Breast epithelium (tissue), 4 donors: ENCODE results near the gene ADCY5. TPM values are rescaled to one million over a fixed set of nuclear protein-coding genes. Genes with fewer than 3 reads are reported as not detected.

Experiments
- DNase-seq, 2 donors: peaks; one replicate each; pipeline ENCODE4 v3.0.0-alpha.2; 2019; ENCODE audit warnings: low spot score in 2 of 2
- H3K27ac ChIP-seq, 2 donors: fragments of 200-600 bp; sonication (generic) in 1 of 2; one replicate each; pipeline ENCODE4 v1.5.1; 2016 to 2019; ENCODE audit warnings: mild to moderate bottlenecking in 1 of 2
- H3K27me3 ChIP-seq, 2 donors: fragments of 200-600 bp; sonication (generic) in 1 of 2; one replicate each; pipeline versions ENCODE4 v1.5.1 to v1.6.0; 2017 to 2019; ENCODE audit warnings: control low read depth in 1 of 2, mild to moderate bottlenecking in 1 of 2
- H3K36me3 ChIP-seq: fragments of 200-600 bp; one replicate; pipeline ENCODE4 v1.5.1; 2019
- H3K4me1 ChIP-seq, 2 donors: fragments of 200-600 bp; sonication (generic); one replicate each; pipeline ENCODE4 v1.5.1; 2016 to 2019; ENCODE audit warnings: control low read depth in 1 of 2
- H3K4me3 ChIP-seq, 3 donors: fragments of 200-600 bp; sonication (generic); 1 replicate in 2 of 3; 2 replicates in 1 of 3; pipeline ENCODE4 v1.5.1; 2016 to 2019; ENCODE audit warnings: mild to moderate bottlenecking in 3 of 3, moderate library complexity in 2 of 3
- H3K9me3 ChIP-seq, 2 donors: fragments of 200-600 bp; sonication (generic) in 1 of 2; one replicate each; pipeline ENCODE4 v1.5.1; 2016 to 2019; ENCODE audit warnings: control low read depth in 1 of 2
- POLR2A ChIP-seq: fragments of 450-650 bp; IDR thresholded peaks from one replicate; pipeline ENCODE4 v1.6.1; 2016; ENCODE audit warnings: antibody characterized with exemption, mild to moderate bottlenecking, moderate library complexity
- POLR2AphosphoS5 ChIP-seq, 3 donors: sonication (generic); formaldehyde crosslinking; IDR thresholded peaks; one replicate each; pipeline ENCODE4 v1.6.1; 2017; ENCODE audit warnings: antibody characterized with exemption in 3 of 3
- intact Hi-C: fragments of 100-400 bp; cut with DNase I; formaldehyde crosslinking; loops from one replicate; pipeline ENCODE4 v1.15.1; 2023; ENCODE audit warnings: low total_unique reads
- total RNA-seq, 3 donors: library from RNA; depleted of rRNA; stranded (reverse); fragments of >200 nt; gene quantifications; one replicate each; pipeline ENCODE4 v1.1.0, GENCODE V29; 2016
- TF ChIP-seq, protein P1 (sequence below), 3 donors: fragments of 450-650 bp; IDR thresholded peaks; one replicate each; pipeline ENCODE4 v1.5.1; 2016 to 2017; ENCODE audit warnings: antibody characterized with exemption in 3 of 3, mild to moderate bottlenecking in 3 of 3, moderate library complexity in 3 of 3

The ADCY5 gene
- total RNA-seq, 3 donors from 2014 or later: 10.1 to 32.5 (median 11.5) TPM

DNA sequence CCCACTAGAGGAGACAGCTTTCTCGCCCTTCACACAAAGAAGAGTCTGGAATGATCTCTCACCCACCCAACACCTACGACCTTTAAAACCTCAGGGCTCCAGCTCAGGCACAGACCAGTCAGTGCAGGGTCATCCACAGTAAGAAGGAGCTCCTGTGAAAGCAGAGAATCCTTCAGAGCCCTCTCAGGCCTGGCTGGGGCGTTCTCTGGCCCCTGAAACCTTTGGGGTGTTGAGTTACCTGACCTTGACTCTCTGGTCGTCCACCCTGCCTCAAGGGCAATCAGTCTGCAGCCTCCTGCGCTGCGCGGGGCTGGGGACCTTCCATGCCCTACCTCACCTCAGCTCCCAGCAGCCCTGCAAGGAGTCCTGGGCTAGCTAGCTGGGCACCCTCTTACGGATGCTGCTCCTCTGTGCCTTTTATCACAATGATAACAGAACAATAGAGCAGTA lies 106.2 kb downstream of the ADCY5 start:
- Histone ChIP-seq H3K4me3 (no peak overlapping the region), H3K36me3 (no peaks in the 10 kb centered on the region), H3K27ac (no peak overlapping the region), H3K27me3 (no peaks in the 10 kb centered on the region), H3K4me1 (no peaks in the 10 kb centered on the region), H3K9me3 (no peaks in the 10 kb centered on the region)
- intact Hi-C loops: no loop called here
- DNase-seq: peak in 1 of 2 donors; percentile 27
- TF ChIP-seq POLR2AphosphoS5 (IDR thresholded peaks at IDR 0.05) (no peak), POLR2A (no peak)
- TF ChIP-seq, protein P1, sequence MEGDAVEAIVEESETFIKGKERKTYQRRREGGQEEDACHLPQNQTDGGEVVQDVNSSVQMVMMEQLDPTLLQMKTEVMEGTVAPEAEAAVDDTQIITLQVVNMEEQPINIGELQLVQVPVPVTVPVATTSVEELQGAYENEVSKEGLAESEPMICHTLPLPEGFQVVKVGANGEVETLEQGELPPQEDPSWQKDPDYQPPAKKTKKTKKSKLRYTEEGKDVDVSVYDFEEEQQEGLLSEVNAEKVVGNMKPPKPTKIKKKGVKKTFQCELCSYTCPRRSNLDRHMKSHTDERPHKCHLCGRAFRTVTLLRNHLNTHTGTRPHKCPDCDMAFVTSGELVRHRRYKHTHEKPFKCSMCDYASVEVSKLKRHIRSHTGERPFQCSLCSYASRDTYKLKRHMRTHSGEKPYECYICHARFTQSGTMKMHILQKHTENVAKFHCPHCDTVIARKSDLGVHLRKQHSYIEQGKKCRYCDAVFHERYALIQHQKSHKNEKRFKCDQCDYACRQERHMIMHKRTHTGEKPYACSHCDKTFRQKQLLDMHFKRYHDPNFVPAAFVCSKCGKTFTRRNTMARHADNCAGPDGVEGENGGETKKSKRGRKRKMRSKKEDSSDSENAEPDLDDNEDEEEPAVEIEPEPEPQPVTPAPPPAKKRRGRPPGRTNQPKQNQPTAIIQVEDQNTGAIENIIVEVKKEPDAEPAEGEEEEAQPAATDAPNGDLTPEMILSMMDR (IDR thresholded peaks at IDR 0.05): no peak

DNA sequence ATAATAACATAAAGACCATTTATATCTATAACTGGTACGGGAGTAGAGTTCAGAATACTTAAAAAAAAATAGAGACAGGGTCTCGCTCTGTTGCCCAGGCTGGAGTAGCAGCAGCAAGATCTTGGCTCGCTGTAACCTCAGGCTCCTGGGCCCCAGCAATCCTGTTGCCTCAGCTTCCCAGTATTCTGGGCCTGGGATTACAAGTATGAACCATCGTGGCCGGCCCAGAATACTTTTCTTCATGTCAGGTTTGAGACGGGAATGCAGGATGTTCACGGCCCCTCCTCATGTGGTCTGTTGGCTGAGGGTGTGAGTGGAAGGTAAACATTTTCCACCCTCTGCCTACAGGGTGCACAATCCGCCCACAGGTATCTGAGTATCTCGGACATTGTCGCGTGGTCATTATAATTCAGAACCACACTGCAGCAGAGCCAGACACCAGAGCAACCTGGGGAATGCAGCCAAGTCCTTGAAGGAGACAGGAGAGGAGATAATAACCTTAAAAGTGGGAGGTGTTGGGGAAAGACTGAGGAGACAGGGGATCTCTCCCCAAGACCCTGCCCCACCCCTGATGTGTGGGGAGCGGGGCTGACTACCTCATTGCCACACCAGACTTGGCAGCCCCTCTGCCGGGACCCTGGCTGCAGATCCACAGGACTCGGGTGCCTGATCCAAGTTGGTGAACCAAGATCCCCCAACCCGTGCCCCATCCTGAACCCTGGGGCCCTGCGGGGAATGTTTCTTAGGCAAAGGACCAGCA lies 106.8 kb downstream of the ADCY5 start:
- intact Hi-C loops: no loop called here
- no peak for DNase-seq
- TF ChIP-seq POLR2AphosphoS5 (IDR thresholded peaks at IDR 0.05) (no peak), POLR2A (no peak)
- TF ChIP-seq, protein P1 (IDR thresholded peaks at IDR 0.05): no peak
- Histone ChIP-seq H3K36me3 (no peaks in the 10 kb centered on the region), H3K4me1 (no peaks in the 10 kb centered on the region), H3K27ac (no peak overlapping the region), H3K27me3 (no peaks in the 10 kb centered on the region), H3K4me3 (no peak overlapping the region), H3K9me3 (no peaks in the 10 kb centered on the region)

DNA sequence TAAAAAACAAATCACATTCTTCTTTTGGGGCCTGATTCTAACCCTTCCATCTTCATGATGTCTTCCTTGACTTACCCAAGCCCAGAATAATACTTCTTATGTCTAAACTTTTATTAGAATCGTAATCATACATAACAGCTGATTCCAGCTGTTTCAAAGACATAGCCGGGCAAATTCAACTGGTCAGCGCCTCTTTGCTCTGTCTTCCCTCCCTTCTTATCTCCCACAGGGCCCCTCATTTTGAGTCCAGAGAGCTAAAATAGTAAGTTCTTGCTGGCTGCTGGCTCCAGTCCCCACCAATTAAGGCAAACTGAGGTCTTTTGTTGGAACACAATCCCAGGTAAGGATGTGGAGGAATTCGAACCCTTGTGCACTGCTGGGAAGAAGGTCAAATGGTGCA lies 108.6 kb downstream of the ADCY5 start:
- intact Hi-C loops: no loop called here
- H3K9me3 ChIP-seq: no peaks in the 10 kb centered on the region
- H3K27ac ChIP-seq: no peak overlapping the region
- H3K4me1 ChIP-seq: no peaks in the 10 kb centered on the region
- TF ChIP-seq POLR2A: no peak
- TF ChIP-seq POLR2AphosphoS5 (IDR thresholded peaks at IDR 0.05): no peak
- no peaks in the 10 kb centered on the region for H3K36me3 ChIP-seq
- H3K4me3 ChIP-seq: no peak overlapping the region
- no peaks in the 10 kb centered on the region for H3K27me3 ChIP-seq
- DNase-seq: no peak

DNA sequence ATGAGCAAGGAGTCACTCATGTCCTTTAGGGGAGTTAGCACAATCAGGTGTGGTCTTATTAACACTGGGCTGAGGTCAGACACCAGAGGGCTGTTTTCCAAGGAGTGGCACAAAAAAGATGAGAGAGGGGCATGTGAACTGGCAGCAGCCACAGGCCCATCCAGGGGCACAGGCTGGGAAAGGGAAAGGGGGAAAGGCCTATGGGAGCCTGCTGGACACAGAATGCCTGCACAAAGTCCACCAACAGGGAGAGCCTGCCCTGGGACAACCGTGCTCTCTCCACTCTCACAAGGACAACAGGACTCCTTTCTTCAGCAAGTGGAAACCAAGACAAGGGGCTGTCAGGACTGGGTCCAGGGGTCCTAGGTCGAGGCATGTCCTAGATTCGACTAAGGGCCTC lies 109.6 kb downstream of the ADCY5 start:
- peak in 1 of 2 donors; percentile 7 for DNase-seq
- TF ChIP-seq POLR2AphosphoS5 (IDR thresholded peaks at IDR 0.05) (no peak), POLR2A (no peak)
- TF ChIP-seq, protein P1 (IDR thresholded peaks at IDR 0.05): no peak
- H3K36me3 ChIP-seq: no peaks in the 10 kb centered on the region
- H3K27ac ChIP-seq: no peak overlapping the region
- H3K9me3 ChIP-seq: no peaks in the 10 kb centered on the region
- no peak overlapping the region for H3K4me3 ChIP-seq
- H3K27me3 ChIP-seq: no peaks in the 10 kb centered on the region
- intact Hi-C loops: loop anchor here (10.0 kb wide), 1 partner anchor 145 kb away; no protein-coding TSS in a partner anchor
- no peaks in the 10 kb centered on the region for H3K4me1 ChIP-seq

DNA sequence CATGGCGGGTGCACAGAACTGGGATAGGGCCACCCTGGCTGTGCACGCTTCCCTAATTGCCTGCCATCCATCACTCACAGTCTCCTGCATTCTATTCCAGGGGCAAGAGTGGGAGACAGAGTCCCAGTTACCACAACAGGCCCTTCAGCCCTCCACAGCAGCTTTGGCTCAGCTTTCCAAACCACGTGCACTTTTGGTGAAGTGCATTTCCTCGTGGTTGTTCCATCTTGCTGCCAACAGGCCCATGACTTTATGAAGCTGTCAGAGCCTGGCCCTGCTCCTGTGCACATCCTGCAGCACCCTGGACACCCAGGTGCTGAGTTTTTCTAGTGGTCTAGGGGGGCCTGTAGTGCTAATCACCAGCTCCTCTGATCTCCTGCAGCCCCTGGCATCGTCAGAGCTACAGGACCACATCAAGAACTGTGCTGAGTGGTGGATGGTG lies 110.2 kb downstream of the ADCY5 start:
- no peak overlapping the region for H3K27ac ChIP-seq
- intact Hi-C loops: loop anchor here (10.0 kb wide), 1 partner anchor 146 kb away; no protein-coding TSS in a partner anchor
- TF ChIP-seq POLR2AphosphoS5 (IDR thresholded peaks at IDR 0.05): no peak
- no peak for TF ChIP-seq POLR2A
- TF ChIP-seq, protein P1 (IDR thresholded peaks at IDR 0.05): no peak
- no peaks in the 10 kb centered on the region for H3K9me3 ChIP-seq
- peak in 1 of 2 donors; percentile 5 for DNase-seq
- H3K4me1 ChIP-seq: no peaks in the 10 kb centered on the region
- H3K27me3 ChIP-seq: no peaks in the 10 kb centered on the region
- H3K4me3 ChIP-seq: no peak overlapping the region
- H3K36me3 ChIP-seq: no peaks in the 10 kb centered on the region
